ENCODE measurements around the gene MKNK2. TPM values are rescaled to one million over a fixed set of nuclear protein-coding genes. Genes with fewer than 3 reads are reported as not detected.
A peak's percentile ranks its signal among the peaks of the same experiment; 100 is the strongest.

The MKNK2 gene
- total RNA-seq, 1 donor from 2014 or later, result 166 TPM

- intact Hi-C loops (cut with micrococcal nuclease), result no loop called here
- Mint-ChIP-seq H3K27me3 (ENCODE audit: insufficient read depth) (no peaks in the 10 kb centered on the region), H3K27ac (no peak overlapping the region), H3K4me1 (ENCODE audit: low read depth) (no peaks in the 10 kb centered on the region), H3K9me3 (no peaks in the 10 kb centered on the region), H3K4me3 (no peak overlapping the region), H3K36me3 (ENCODE audit: low read depth) (no peaks in the 10 kb centered on the region)
- DNase-seq (ENCODE audit: low spot score), result no peak
Observed at GRCh38 chr19:2014131-2014571, 36.9 kb downstream of the MKNK2 start.

GRCh38 chr19:2013683-2013961, 37.4 kb downstream of the MKNK2 start:
- Mint-ChIP-seq H3K36me3 (ENCODE audit: low read depth) (no peaks in the 10 kb centered on the region), H3K4me3 (no peak overlapping the region), H3K27ac (no peak overlapping the region), H3K27me3 (ENCODE audit: insufficient read depth) (no peaks in the 10 kb centered on the region), H3K9me3 (no peaks in the 10 kb centered on the region), H3K4me1 (ENCODE audit: low read depth) (no peaks in the 10 kb centered on the region)
- intact Hi-C loops (cut with micrococcal nuclease), result no loop called here
- no peak for DNase-seq (ENCODE audit: low spot score)

DNA sequence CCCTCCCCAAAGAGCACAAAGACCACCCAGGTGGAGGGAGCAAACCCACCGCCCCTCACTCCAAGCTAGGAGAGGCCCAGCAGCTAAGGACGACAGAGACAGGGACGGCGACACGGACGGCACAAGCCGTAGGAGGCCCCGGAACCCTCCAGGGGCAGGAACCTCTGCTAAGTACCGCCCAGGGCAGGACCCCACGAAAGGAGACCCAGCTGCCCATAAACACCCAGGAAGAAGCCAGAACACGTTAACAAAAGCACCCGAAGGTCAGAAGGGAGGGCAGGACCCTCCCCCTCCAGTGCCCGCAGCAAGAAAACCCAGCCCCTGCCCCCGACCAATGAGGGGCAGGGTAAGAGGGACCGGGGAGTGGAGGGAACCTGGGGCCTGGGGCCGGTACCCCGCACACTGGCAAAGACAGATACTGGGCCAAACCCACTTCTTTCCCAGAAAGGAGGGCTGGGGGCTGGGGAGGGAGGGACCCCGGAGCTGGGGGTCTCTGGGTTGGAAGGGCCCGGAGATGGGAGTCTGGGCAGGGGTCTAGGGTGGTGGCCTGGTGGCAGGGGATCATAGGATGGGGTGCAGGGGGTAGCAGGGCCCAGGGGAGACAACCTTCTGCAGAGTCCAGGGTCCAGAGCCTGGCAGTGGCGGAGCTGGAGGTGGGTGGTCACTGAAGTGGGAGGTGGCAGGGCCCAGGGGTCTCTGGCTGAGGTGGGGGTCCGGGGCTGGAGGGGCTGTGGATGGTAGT, 37.9 kb downstream of the MKNK2 start:
- H3K9me3 Mint-ChIP-seq, result no peaks in the 10 kb centered on the region
- no peak for DNase-seq (ENCODE audit: low spot score)
- H3K36me3 Mint-ChIP-seq (ENCODE audit: low read depth), result no peaks in the 10 kb centered on the region
- H3K27me3 Mint-ChIP-seq (ENCODE audit: insufficient read depth), result no peaks in the 10 kb centered on the region
- intact Hi-C loops (cut with micrococcal nuclease), result no loop called here
- no peak overlapping the region for H3K27ac Mint-ChIP-seq
- H3K4me1 Mint-ChIP-seq (ENCODE audit: low read depth), result no peaks in the 10 kb centered on the region
- H3K4me3 Mint-ChIP-seq, result peak overlapping the region; percentile 46

- Mint-ChIP-seq H3K4me1 (ENCODE audit: low read depth) (no peaks in the 10 kb centered on the region), H3K4me3 (no peak overlapping the region), H3K9me3 (no peaks in the 10 kb centered on the region), H3K27me3 (ENCODE audit: insufficient read depth) (no peaks in the 10 kb centered on the region), H3K36me3 (ENCODE audit: low read depth) (no peaks in the 10 kb centered on the region), H3K27ac (no peak overlapping the region)
- intact Hi-C loops (cut with micrococcal nuclease), result no loop called here
- no peak for DNase-seq (ENCODE audit: low spot score)
Observed at GRCh38 chr19:2011169-2011568, 39.9 kb downstream of the MKNK2 start.

DNA sequence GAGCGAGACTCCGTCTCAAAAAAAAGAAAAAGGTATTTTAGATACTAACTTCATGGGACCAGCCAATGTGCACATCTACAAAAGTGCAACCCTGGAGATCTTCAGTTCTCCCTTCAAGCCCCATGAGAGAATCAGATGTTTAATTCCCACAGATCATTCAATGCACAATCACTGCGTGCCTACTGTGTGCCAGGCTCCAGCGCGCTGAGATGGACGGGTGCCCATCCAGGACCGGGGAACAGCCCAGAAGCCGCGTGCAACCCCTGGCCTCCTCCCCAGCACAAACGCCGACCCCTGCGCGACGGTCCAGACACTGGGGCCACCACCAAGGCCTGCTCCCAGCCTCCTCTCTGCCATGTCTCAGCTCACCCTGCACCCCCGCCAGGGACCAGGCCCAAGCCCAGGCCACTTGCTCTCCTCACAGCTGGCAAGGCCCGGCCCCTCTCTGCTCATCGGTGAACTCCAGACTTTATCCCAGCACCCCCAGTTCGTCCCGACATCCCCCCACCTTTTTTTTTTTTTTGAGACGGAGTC, 40.8 kb downstream of the MKNK2 start:
- Mint-ChIP-seq H3K27me3 (ENCODE audit: insufficient read depth) (no peaks in the 10 kb centered on the region), H3K9me3 (no peaks in the 10 kb centered on the region), H3K4me1 (ENCODE audit: low read depth) (no peaks in the 10 kb centered on the region), H3K27ac (no peak overlapping the region), H3K4me3 (no peak overlapping the region), H3K36me3 (ENCODE audit: low read depth) (no peaks in the 10 kb centered on the region)
- no peak for DNase-seq (ENCODE audit: low spot score)
- intact Hi-C loops (cut with micrococcal nuclease), result no loop called here

DNA sequence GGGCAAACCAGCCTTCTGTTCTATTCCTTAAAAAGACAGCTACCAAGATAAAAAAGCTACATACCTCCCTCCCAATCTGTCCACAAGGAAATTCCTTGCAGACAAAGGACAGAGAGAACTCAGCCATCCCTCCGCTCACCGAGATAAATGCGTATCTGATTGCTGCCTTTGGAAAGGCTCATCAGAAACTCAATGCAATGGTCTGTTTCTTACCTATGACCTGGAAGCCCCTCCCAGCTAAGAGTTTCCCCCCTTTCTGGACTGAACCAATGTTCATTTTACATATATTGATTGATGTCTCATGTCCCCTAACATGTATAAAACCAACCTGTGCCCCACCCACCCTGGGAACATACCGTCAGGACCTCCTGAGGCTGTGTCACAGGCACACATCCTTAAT, 47.2 kb downstream of the MKNK2 start:
- no peak for DNase-seq (ENCODE audit: low spot score)
- Mint-ChIP-seq H3K4me3 (no peak overlapping the region), H3K27ac (no peak overlapping the region)

GRCh38 chr19:1999856-2000515, 51.1 kb downstream of the MKNK2 start:
- intact Hi-C loops (cut with micrococcal nuclease), result no loop called here
- no peak for DNase-seq (ENCODE audit: low spot score)
- H3K27ac Mint-ChIP-seq, result no peak overlapping the region
- no peaks in the 10 kb centered on the region for H3K27me3 Mint-ChIP-seq (ENCODE audit: insufficient read depth)
- H3K4me1 Mint-ChIP-seq (ENCODE audit: low read depth), result no peaks in the 10 kb centered on the region
- H3K9me3 Mint-ChIP-seq, result no peaks in the 10 kb centered on the region
- peaks cover 13% of the 10 kb centered on the region for H3K36me3 Mint-ChIP-seq (ENCODE audit: low read depth)
- H3K4me3 Mint-ChIP-seq, result no peak overlapping the region

More for the DNA sequence above, 47.2 kb downstream of the MKNK2 start:
- Mint-ChIP-seq H3K27me3 (ENCODE audit: insufficient read depth) (no peaks in the 10 kb centered on the region), H3K9me3 (no peaks in the 10 kb centered on the region), H3K36me3 (ENCODE audit: low read depth) (peaks cover 3% of the 10 kb centered on the region), H3K4me1 (ENCODE audit: low read depth) (no peaks in the 10 kb centered on the region)
- intact Hi-C loops (cut with micrococcal nuclease), result no loop called here

GRCh38 chr19:1998712-1999708, 52.0 kb downstream of the MKNK2 start:
- Mint-ChIP-seq H3K4me1 (ENCODE audit: low read depth) (no peaks in the 10 kb centered on the region), H3K4me3 (no peak overlapping the region)
- intact Hi-C loops (cut with micrococcal nuclease), result no loop called here

DNA sequence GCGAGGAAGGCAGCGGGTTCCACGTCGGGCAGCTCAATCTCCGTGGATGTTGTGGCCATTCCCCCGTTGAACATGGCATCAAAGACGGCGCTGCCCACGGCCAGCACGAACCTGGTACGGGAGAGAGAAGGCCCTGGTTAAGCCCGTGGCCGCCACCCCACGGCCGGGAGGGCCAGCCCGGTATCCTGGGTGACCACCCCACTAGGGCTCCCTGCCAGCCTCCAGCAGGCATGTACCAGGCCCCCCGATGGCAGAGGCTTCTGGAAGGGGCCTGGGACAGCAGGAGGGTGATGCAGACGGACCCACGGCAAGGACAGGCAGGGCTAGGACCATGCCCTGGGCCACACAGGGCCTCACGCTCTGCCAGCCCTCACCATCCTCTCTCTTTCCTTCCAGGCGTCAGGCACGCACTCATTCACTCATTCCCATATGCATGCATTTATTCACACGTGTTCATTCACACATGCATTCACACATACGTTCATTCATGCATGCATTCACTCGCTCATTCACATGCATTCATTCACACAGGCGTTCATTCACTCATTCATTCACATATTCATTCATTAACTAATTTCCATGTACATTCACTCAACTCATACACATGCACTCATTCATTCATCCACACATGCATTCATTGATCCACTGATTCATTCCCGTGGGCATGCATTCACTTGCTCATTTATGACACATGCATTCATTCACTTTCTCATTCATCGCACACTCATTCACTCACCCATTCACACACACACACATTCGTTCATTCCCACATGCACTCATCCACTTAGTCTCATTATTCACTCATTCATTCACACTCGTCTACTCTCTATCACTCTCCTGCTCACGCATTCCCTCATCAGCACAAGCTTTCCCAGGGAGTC, 53.5 kb downstream of the MKNK2 start:
- no peak for DNase-seq (ENCODE audit: low spot score)
- Mint-ChIP-seq H3K27ac (no peak overlapping the region), H3K36me3 (ENCODE audit: low read depth) (peaks cover 13% of the 10 kb centered on the region), H3K4me1 (ENCODE audit: low read depth) (no peaks in the 10 kb centered on the region), H3K27me3 (ENCODE audit: insufficient read depth) (no peaks in the 10 kb centered on the region), H3K4me3 (no peak overlapping the region), H3K9me3 (no peaks in the 10 kb centered on the region)
- intact Hi-C loops (cut with micrococcal nuclease), result no loop called here

More at GRCh38 chr19:1998712-1999708, 52.0 kb downstream of the MKNK2 start:
- no peak for DNase-seq (ENCODE audit: low spot score)
- Mint-ChIP-seq H3K9me3 (no peaks in the 10 kb centered on the region), H3K36me3 (ENCODE audit: low read depth) (peaks cover 13% of the 10 kb centered on the region), H3K27me3 (ENCODE audit: insufficient read depth) (no peaks in the 10 kb centered on the region), H3K27ac (no peak overlapping the region)

DNA sequence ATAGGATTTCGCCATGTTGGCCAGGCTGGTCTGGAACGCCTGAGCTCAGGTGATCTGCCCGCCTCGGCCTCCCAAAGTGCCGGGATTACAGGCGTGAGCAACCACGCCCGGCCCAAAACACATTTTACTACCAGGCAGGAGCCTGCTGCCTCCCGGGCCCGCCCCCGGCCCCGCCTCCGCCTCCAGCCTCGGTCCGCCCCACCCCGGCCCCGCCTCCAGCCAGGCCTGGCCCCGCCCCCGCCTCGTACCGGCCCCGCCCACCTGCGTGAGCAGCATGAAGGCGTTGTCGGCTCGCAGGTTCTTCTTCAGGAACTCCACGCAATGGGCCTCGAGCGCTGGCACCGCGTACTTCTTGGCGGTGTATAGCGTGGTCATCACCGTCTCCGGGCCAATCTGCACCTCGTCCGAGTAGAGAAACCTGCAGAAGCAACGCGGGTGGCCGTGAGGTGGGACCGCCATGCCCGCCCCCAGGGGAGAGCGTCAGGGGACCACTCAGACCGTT, 58.2 kb downstream of the MKNK2 start:
- no peak overlapping the region for H3K4me3 Mint-ChIP-seq
- no peaks in the 10 kb centered on the region for H3K4me1 Mint-ChIP-seq (ENCODE audit: low read depth)
- intact Hi-C loops (cut with micrococcal nuclease), result no loop called here
- H3K27ac Mint-ChIP-seq, result no peak overlapping the region
- no peak for DNase-seq (ENCODE audit: low spot score)
- peaks cover 13% of the 10 kb centered on the region for H3K36me3 Mint-ChIP-seq (ENCODE audit: low read depth)
- H3K27me3 Mint-ChIP-seq (ENCODE audit: insufficient read depth), result no peaks in the 10 kb centered on the region
- H3K9me3 Mint-ChIP-seq, result no peaks in the 10 kb centered on the region

DNA sequence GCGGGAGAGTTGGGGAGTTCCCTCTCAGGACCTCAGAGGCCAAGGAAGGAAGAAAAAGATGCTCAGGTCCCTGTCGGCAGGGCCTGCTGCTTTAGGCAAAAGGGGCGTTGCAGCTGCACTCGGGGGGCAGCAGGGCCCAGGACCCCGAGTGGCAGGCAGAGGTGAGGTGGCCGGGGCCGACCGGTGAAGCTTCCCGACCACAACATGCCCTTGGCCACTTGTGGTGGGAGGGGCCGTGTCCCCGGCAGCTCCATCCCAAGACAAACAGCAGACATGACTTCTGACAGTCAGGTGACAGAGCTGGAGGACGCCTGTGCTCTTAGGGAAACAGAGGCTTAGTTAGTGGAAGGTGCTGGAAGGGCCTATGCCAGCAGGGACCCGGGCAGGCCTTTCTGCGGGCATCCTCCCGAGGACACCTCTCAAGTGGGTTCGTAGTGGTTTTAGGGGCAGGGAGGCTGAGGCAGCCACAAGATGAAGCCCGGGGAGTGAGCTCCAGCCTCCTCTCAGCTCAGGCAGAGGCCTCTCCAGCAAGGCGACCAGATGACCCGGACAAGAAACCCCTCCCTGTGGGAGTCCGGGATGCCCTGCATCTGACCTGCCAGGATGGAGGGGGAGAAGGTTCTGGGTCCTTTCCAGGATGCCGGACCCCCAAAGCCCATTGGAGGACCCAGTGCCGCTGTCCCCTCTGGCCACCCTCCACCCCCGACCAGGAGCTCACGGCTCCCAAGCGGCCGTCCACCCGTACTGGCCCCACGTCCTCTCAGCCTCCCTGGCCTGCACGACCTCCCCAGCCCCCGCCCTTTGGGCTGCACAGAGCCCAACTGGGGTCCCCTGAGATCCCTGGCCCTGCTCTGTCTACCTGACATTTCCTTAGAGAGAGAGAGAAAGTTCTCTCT, 59.8 kb downstream of the MKNK2 start:
- H3K27me3 Mint-ChIP-seq (ENCODE audit: insufficient read depth), result no peaks in the 10 kb centered on the region
- no peak overlapping the region for H3K27ac Mint-ChIP-seq
- intact Hi-C loops (cut with micrococcal nuclease), result no loop called here

More for the DNA sequence above, 59.8 kb downstream of the MKNK2 start:
- no peaks in the 10 kb centered on the region for H3K9me3 Mint-ChIP-seq
- no peak for DNase-seq (ENCODE audit: low spot score)
- peaks cover 12% of the 10 kb centered on the region for H3K36me3 Mint-ChIP-seq (ENCODE audit: low read depth)
- H3K4me3 Mint-ChIP-seq, result no peak overlapping the region
- no peaks in the 10 kb centered on the region for H3K4me1 Mint-ChIP-seq (ENCODE audit: low read depth)

Data from activated T-helper 1 cell treated with anti-CD3 and anti-CD28 coated beads, Interleukin-12 subunit alpha, Interleukin-12 subunit beta, Interleukin-2, Interleukin-4 antibody, amounts not matched to agents 30 ng/mL and 10 ng/mL and 1 ng/mL, durations not matched to agents 14 hours and 24 hours and 36 hours (primary cell).